C4-2B (cell line): ENCODE results near the gene UGT1A4.

Experiments used
- ZFX ChIP-seq: fragments of 450-650 bp; IDR thresholded peaks from 2 replicates; pipeline ENCODE4 v1.6.1; 2017
- TF ChIP-seq, protein P1 (sequence below): fragments of 450-650 bp; conservative IDR thresholded peaks from 2 replicates; pipeline ENCODE4 v1.5.1; 2017; ENCODE audit warnings: mild to moderate bottlenecking

DNA sequence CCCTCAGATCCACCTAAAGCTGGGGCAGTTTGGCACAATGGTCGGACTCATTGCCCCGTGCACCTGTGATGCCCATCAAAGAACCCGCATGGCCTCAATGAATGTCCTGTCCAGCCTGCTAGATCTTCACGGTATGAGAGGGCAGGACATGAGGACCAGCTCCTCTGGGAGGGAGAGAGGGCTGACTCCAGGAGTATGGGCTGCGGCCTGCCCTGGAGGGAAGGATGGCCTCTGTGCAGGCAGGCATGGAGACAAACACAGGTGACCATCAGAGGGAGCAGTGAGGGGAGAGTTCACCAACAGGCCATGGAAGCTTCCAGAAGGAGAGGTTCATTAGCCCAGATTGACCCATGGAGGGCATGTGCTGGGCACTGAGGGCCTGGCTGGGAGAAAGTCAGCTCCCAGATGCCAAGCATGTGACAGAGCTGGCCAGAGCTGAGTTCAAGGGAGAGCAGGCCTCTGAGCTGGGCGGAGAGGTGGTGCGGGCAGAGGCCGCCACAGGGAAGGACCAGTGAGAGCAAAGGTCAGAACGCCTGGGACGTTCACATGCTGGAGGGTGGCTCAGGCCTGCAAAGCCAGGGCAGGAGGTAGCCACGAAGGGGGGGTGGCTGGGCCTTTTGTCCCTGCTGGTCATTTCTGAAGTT lies 99.6 kb downstream of the UGT1A4 start:
- TF ChIP-seq, protein P1, sequence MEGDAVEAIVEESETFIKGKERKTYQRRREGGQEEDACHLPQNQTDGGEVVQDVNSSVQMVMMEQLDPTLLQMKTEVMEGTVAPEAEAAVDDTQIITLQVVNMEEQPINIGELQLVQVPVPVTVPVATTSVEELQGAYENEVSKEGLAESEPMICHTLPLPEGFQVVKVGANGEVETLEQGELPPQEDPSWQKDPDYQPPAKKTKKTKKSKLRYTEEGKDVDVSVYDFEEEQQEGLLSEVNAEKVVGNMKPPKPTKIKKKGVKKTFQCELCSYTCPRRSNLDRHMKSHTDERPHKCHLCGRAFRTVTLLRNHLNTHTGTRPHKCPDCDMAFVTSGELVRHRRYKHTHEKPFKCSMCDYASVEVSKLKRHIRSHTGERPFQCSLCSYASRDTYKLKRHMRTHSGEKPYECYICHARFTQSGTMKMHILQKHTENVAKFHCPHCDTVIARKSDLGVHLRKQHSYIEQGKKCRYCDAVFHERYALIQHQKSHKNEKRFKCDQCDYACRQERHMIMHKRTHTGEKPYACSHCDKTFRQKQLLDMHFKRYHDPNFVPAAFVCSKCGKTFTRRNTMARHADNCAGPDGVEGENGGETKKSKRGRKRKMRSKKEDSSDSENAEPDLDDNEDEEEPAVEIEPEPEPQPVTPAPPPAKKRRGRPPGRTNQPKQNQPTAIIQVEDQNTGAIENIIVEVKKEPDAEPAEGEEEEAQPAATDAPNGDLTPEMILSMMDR, result no peak
- TF ChIP-seq ZFX, result no peak
